ENCODE data around the gene SPTBN1.

Gene SPTBN1

GRCh38 chr2:54597153-54597848, 141.2 kb downstream of the SPTBN1 start:
- Histone ChIP-seq H3K27ac (ENCODE audit: low read depth, low read length, poor library complexity, severe bottlenecking) (no peak overlapping the region), H2AFZ (ENCODE audit: low read length) (no peak overlapping the region), H3K9me2 (ENCODE audit: low read depth, low read length) (no peaks in the 10 kb centered on the region), H3K79me2 (ENCODE audit: insufficient read depth, low read length) (no peaks in the 10 kb centered on the region), H3K4me3 (ENCODE audit: low read depth, low read length, poor library complexity, severe bottlenecking) (no peak overlapping the region), H3K4me1 (ENCODE audit: insufficient read depth, low read length, severe bottlenecking) (peaks cover 18% of the 10 kb centered on the region), H3K27me3 (ENCODE audit: insufficient read depth, low read length) (no peaks in the 10 kb centered on the region), H4K20me1 (ENCODE audit: insufficient read depth, low read length) (no peaks in the 10 kb centered on the region), H3K4me2 (ENCODE audit: low read length) (no peak overlapping the region), H3K9me3 (ENCODE audit: low read length) (no peaks in the 10 kb centered on the region), H3K9ac (ENCODE audit: low read length) (no peak overlapping the region), H3K36me3 (ENCODE audit: insufficient read depth, low read length) (peaks cover 10% of the 10 kb centered on the region; the same call in 1 of the 2 replicates), H3F3A (ENCODE audit: insufficient read depth, low read length) (no peaks in the 10 kb centered on the region)
- TF ChIP-seq EZH2 (IDR thresholded peaks at IDR 0.05; ENCODE audit: borderline replicate concordance, low read length) (no peak), CTCF (IDR thresholded peaks at IDR 0.05; ENCODE audit: low read length) (no peak)

GRCh38 chr2:54598347-54599325, 142.5 kb downstream of the SPTBN1 start:
- Histone ChIP-seq H2AFZ (ENCODE audit: low read length) (no peak overlapping the region), H3K79me2 (ENCODE audit: insufficient read depth, low read length) (no peaks in the 10 kb centered on the region), H3K9me3 (ENCODE audit: low read length) (no peaks in the 10 kb centered on the region), H3F3A (ENCODE audit: insufficient read depth, low read length) (no peaks in the 10 kb centered on the region), H3K27ac (ENCODE audit: low read depth, low read length, poor library complexity, severe bottlenecking) (no peak overlapping the region), H4K20me1 (ENCODE audit: insufficient read depth, low read length) (no peaks in the 10 kb centered on the region), H3K9me2 (ENCODE audit: low read depth, low read length) (no peaks in the 10 kb centered on the region), H3K4me1 (ENCODE audit: insufficient read depth, low read length, severe bottlenecking) (peaks cover 18% of the 10 kb centered on the region), H3K4me2 (ENCODE audit: low read length) (no peak overlapping the region), H3K27me3 (ENCODE audit: insufficient read depth, low read length) (no peaks in the 10 kb centered on the region), H3K36me3 (ENCODE audit: insufficient read depth, low read length) (peaks cover 10% of the 10 kb centered on the region; the same call in 1 of the 2 replicates), H3K9ac (ENCODE audit: low read length) (no peak overlapping the region), H3K4me3 (ENCODE audit: low read depth, low read length, poor library complexity, severe bottlenecking) (no peak overlapping the region)
- TF ChIP-seq EZH2 (IDR thresholded peaks at IDR 0.05; ENCODE audit: borderline replicate concordance, low read length) (no peak), CTCF (IDR thresholded peaks at IDR 0.05; ENCODE audit: low read length) (no peak)

DNA sequence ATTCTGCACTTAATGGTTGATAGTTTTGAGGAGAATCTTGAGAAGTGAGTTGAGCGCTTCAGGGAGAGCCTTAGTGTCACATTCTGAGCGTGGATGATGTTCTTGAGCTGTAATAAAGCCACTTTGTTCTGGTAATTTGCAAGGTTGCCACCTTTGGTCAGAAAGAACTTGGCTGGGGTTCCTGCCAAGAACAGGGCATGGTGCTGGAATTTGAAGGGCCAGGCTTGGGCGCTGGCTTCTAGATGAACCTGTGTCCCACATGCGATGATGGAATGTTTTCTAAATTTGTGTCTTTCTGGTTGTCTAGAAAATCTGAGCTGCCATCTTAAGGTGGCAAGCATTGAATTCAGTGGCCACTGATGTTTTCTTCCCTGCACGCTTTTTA, 143.2 kb downstream of the SPTBN1 start:
- TF ChIP-seq CTCF (IDR thresholded peaks at IDR 0.05; ENCODE audit: low read length) (no peak), EZH2 (IDR thresholded peaks at IDR 0.05; ENCODE audit: borderline replicate concordance, low read length) (no peak)
- Histone ChIP-seq H3K9ac (ENCODE audit: low read length) (no peak overlapping the region), H3K4me2 (ENCODE audit: low read length) (no peak overlapping the region), H3K4me3 (ENCODE audit: low read depth, low read length, poor library complexity, severe bottlenecking) (no peak overlapping the region), H3K27ac (ENCODE audit: low read depth, low read length, poor library complexity, severe bottlenecking) (no peak overlapping the region), H2AFZ (ENCODE audit: low read length) (no peak overlapping the region), H3K9me3 (ENCODE audit: low read length) (no peaks in the 10 kb centered on the region), H3K4me1 (ENCODE audit: insufficient read depth, low read length, severe bottlenecking) (peaks cover 18% of the 10 kb centered on the region), H3K36me3 (ENCODE audit: insufficient read depth, low read length) (peaks cover 10% of the 10 kb centered on the region; the same call in 1 of the 2 replicates), H3K9me2 (ENCODE audit: low read depth, low read length) (no peaks in the 10 kb centered on the region), H3K27me3 (ENCODE audit: insufficient read depth, low read length) (no peaks in the 10 kb centered on the region), H4K20me1 (ENCODE audit: insufficient read depth, low read length) (no peaks in the 10 kb centered on the region), H3F3A (ENCODE audit: insufficient read depth, low read length) (no peaks in the 10 kb centered on the region), H3K79me2 (ENCODE audit: insufficient read depth, low read length) (no peaks in the 10 kb centered on the region)

Measured in OCI-LY1 (cell line).